ENCODE data around the gene PCNX2.
A peak's percentile ranks its signal among the peaks of the same experiment; 100 is the strongest.

PCNX2 gene

GRCh38 chr1:233246965-233247364, 48.6 kb downstream of the PCNX2 start:
- TF ChIP-seq TCF12 (IDR thresholded peaks at IDR 0.05; ENCODE audit: low read depth) (no peak), YY1 (IDR thresholded peaks at IDR 0.05; ENCODE audit: low read depth) (no peak), USF1 (IDR thresholded peaks at IDR 0.05) (no peak), FOXM1 (IDR thresholded peaks at IDR 0.05; ENCODE audit: borderline replicate concordance, low read depth) (no peak)

- TF ChIP-seq EP300 (IDR thresholded peaks at IDR 0.05; ENCODE audit: borderline replicate concordance) (no peak), YY1 (IDR thresholded peaks at IDR 0.05; ENCODE audit: low read depth) (no peak), TCF12 (IDR thresholded peaks at IDR 0.05; ENCODE audit: low read depth) (no peak), FOXM1 (IDR thresholded peaks at IDR 0.05; ENCODE audit: borderline replicate concordance, low read depth) (no peak), EGR1 (IDR thresholded peaks at IDR 0.05) (no peak), ZBTB7A (IDR thresholded peaks at IDR 0.05; ENCODE audit: low read depth) (no peak), REST (IDR thresholded peaks at IDR 0.05; ENCODE audit: low read depth) (no peak), USF1 (IDR thresholded peaks at IDR 0.05) (no peak), RAD21 (IDR thresholded peaks at IDR 0.05; ENCODE audit: low read depth) (no peak), NFIC (IDR thresholded peaks at IDR 0.05) (no peak)
Measured at GRCh38 chr1:233245191-233245765, 50.2 kb downstream of the PCNX2 start.

GRCh38 chr1:233244183-233244582, 51.3 kb downstream of the PCNX2 start:
- TF ChIP-seq NFIC (IDR thresholded peaks at IDR 0.05): no peak

GRCh38 chr1:233242827-233243483, 52.6 kb downstream of the PCNX2 start:
- TF ChIP-seq TAF1 (IDR thresholded peaks at IDR 0.05; ENCODE audit: low read depth) (no peak), NFIC (IDR thresholded peaks at IDR 0.05) (peak; percentile 84), FOXM1 (IDR thresholded peaks at IDR 0.05; ENCODE audit: borderline replicate concordance, low read depth) (peak; percentile 60; the same call in 1 of the 2 replicates), EP300 (IDR thresholded peaks at IDR 0.05; ENCODE audit: borderline replicate concordance) (peak; percentile 66; the same call in 1 of the 2 replicates), USF1 (IDR thresholded peaks at IDR 0.05) (no peak), TCF12 (IDR thresholded peaks at IDR 0.05; ENCODE audit: low read depth) (peak; percentile 78)

- TF ChIP-seq ZBTB7A (IDR thresholded peaks at IDR 0.05; ENCODE audit: low read depth): no peak
- no peak for TF ChIP-seq TAF1 (IDR thresholded peaks at IDR 0.05; ENCODE audit: low read depth)
- TF ChIP-seq MAX (IDR thresholded peaks at IDR 0.05): no peak
Measured at GRCh38 chr1:233241759-233242158, 53.8 kb downstream of the PCNX2 start.

- TF ChIP-seq RAD21 (IDR thresholded peaks at IDR 0.05; ENCODE audit: low read depth) (peak; percentile 72), NFIC (IDR thresholded peaks at IDR 0.05) (no peak)
Measured at GRCh38 chr1:233240829-233241682, 54.5 kb downstream of the PCNX2 start.

GRCh38 chr1:233240371-233240770, 55.2 kb downstream of the PCNX2 start:
- TF ChIP-seq FOXM1 (IDR thresholded peaks at IDR 0.05; ENCODE audit: borderline replicate concordance, low read depth): no peak
- no peak for TF ChIP-seq USF1 (IDR thresholded peaks at IDR 0.05)
- TF ChIP-seq EGR1 (IDR thresholded peaks at IDR 0.05): no peak
- TF ChIP-seq REST (IDR thresholded peaks at IDR 0.05; ENCODE audit: low read depth): no peak
- no peak for TF ChIP-seq TAF1 (IDR thresholded peaks at IDR 0.05; ENCODE audit: low read depth)
- TF ChIP-seq NFIC (IDR thresholded peaks at IDR 0.05): no peak
- TF ChIP-seq MAX (IDR thresholded peaks at IDR 0.05): no peak
- TF ChIP-seq TCF12 (IDR thresholded peaks at IDR 0.05; ENCODE audit: low read depth): no peak
- no peak for TF ChIP-seq ZBTB7A (IDR thresholded peaks at IDR 0.05; ENCODE audit: low read depth)
- TF ChIP-seq EP300 (IDR thresholded peaks at IDR 0.05; ENCODE audit: borderline replicate concordance): no peak
- TF ChIP-seq CREB1 (IDR thresholded peaks at IDR 0.05; ENCODE audit: low read depth): no peak
- no peak for TF ChIP-seq TEAD4 (IDR thresholded peaks at IDR 0.05)
- no peak for TF ChIP-seq RAD21 (IDR thresholded peaks at IDR 0.05; ENCODE audit: low read depth)
- no peak for TF ChIP-seq YY1 (IDR thresholded peaks at IDR 0.05; ENCODE audit: low read depth)
